Neutrophil (primary cell): ENCODE measurements around the gene CTNNAL1.

ENCODE experiments used
- H3K27ac ChIP-seq: fragments of 200-600 bp; sonication (generic); 2 replicates; pipeline ENCODE4 v1.5.1; 2016; ENCODE audit warnings: mild to moderate bottlenecking, moderate library complexity
- H3K27me3 ChIP-seq: fragments of 200-600 bp; sonication (generic); 2 replicates; pipeline ENCODE4 v1.6.0; 2016; ENCODE audit warnings: mild to moderate bottlenecking
- H3K36me3 ChIP-seq: fragments of 200-600 bp; sonication (generic); 2 replicates; pipeline ENCODE4 v1.5.1; 2017
- H3K4me1 ChIP-seq, 2 experiments: fragments of 200-600 bp in 1 of 2; sonication (generic) in 1 of 2; 1 replicate in 1 of 2; 2 replicates in 1 of 2; pipeline versions ENCODE4 v1.5.1 to v1.6.1; 2013 to 2016; ENCODE audit warnings: low read depth in 1 of 2, low read length in 1 of 2, mild to moderate bottlenecking in 1 of 2, moderate library complexity in 1 of 2; ENCODE audit not compliant: control insufficient read depth in 1 of 2, insufficient read depth in 1 of 2
- H3K4me3 ChIP-seq, 2 experiments: fragments of 200-600 bp in 1 of 2; sonication (generic) in 1 of 2; 1 replicate in 1 of 2; 2 replicates in 1 of 2; pipeline ENCODE4 v1.5.1; 2013 to 2016; ENCODE audit warnings: low read depth in 1 of 2, low read length in 1 of 2, mild to moderate bottlenecking in 1 of 2, moderate library complexity in 1 of 2
- H3K9me3 ChIP-seq: fragments of 200-600 bp; sonication (generic); 2 replicates; pipeline ENCODE4 v1.5.1; 2016
- TF ChIP-seq, protein P1 (sequence below): fragments of 200-600 bp; sonication (generic); IDR thresholded peaks from 2 replicates; pipeline ENCODE4 v1.5.1; 2016; ENCODE audit warnings: antibody characterized with exemption

CTNNAL1 gene

DNA sequence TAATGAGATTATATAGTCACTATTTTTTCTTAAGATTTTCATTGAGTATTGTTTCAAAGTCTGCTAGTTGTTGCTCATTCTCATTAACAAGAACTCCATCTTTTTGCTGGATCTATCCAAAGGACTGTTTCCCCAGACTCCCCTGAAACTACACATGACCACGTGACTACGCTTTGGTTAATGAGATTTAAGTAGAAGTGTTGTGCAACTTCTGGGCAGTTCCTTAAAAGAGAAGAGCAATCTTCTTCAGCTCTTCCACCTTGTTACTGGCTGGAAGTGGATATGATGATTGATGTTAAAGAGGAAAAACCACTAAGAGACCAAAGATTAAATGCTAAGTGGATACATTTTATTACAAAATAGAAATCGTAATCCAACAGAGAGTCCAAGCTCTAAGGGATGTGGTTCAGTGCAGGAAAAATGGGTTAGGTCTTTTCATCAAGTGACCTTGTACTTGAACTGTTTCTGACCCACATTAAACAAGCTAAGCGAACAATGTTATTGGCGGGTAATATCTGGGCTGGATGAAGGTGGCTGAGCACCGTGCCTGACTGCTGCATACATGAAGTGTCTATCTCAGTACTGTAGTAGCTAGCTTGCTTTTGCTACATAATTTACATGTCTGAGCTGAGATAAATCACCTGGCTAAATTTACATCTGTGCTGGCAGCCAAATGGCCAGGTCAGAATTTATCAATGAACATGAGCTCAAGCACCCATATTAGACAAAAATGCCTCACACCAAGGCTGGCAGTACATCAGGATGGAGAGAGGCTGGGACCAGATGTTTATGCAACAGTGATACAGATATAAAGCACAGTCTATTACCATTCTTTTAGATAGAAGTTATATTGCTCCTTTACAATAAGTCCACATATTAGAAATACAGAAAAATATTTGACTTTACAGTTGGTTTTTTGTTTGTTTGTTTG, 7.5 kb upstream of the CTNNAL1 start:
- no peak overlapping the region for H3K27ac ChIP-seq
- TF ChIP-seq, protein P1, sequence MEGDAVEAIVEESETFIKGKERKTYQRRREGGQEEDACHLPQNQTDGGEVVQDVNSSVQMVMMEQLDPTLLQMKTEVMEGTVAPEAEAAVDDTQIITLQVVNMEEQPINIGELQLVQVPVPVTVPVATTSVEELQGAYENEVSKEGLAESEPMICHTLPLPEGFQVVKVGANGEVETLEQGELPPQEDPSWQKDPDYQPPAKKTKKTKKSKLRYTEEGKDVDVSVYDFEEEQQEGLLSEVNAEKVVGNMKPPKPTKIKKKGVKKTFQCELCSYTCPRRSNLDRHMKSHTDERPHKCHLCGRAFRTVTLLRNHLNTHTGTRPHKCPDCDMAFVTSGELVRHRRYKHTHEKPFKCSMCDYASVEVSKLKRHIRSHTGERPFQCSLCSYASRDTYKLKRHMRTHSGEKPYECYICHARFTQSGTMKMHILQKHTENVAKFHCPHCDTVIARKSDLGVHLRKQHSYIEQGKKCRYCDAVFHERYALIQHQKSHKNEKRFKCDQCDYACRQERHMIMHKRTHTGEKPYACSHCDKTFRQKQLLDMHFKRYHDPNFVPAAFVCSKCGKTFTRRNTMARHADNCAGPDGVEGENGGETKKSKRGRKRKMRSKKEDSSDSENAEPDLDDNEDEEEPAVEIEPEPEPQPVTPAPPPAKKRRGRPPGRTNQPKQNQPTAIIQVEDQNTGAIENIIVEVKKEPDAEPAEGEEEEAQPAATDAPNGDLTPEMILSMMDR, result no peak

DNA sequence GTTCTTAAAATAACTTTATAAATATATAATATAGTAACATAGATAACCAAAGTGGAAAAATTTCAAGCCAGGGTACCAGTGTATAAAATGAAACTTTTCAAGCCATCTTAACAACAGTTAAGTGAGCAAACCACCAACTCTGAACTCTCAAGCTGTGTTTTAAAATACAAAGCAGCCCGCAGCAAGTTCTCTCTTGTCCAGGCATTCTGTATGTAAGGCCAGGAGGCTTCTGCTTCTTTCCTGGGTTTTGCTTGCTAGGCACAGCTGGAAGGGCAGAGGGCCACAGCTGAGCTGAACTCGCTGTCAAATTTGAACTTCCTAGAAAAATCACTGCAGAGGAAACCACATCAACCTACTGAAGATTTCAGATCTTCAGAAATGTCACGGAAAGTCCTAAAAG, 6.8 kb upstream of the CTNNAL1 start:
- Histone ChIP-seq H3K27ac (no peak overlapping the region), H3K27me3 (no peaks in the 10 kb centered on the region), H3K9me3 (no peaks in the 10 kb centered on the region), H3K36me3 (no peaks in the 10 kb centered on the region), H3K4me1 (peaks cover 0 to 3% of the 10 kb centered on the region in 2 experiments), H3K4me3 (no peak overlapping the region)
- TF ChIP-seq, protein P1, result no peak

More for the DNA sequence above, 7.5 kb upstream of the CTNNAL1 start:
- Histone ChIP-seq H3K36me3 (no peaks in the 10 kb centered on the region), H3K4me3 (no peak overlapping the region), H3K27me3 (no peaks in the 10 kb centered on the region), H3K9me3 (no peaks in the 10 kb centered on the region), H3K4me1 (peaks cover 0 to 4% of the 10 kb centered on the region in 2 experiments)

GRCh38 chr9:109019420-109019819, 6.1 kb upstream of the CTNNAL1 start:
- Histone ChIP-seq H3K9me3 (no peaks in the 10 kb centered on the region), H3K27ac (no peak overlapping the region), H3K36me3 (no peaks in the 10 kb centered on the region), H3K4me3 (no peak overlapping the region), H3K27me3 (no peaks in the 10 kb centered on the region), H3K4me1 (no peaks in the 10 kb centered on the region)
- TF ChIP-seq, protein P1, result no peak

DNA sequence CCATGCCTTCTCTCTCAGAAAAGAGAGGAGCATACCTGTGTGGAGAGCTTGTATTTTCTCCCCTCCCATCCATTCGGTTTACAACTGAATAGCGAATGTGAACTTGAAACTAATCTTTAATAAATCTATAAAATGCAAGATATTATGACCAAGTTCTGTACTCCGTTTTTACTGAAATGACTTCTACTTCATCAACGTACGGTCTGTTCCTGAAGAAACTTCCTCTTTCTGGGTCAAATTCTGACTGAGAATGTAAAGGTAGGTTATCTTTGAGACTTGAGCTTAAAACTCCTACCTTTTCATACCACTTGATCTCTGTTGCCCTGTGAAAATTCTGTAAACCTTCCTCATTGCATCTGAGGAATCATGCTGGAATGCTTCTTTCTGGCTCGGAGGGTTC, 4.2 kb upstream of the CTNNAL1 start:
- Histone ChIP-seq H3K4me1 (peaks cover 2 to 10% of the 10 kb centered on the region in 2 experiments), H3K27me3 (peaks cover 4% of the 10 kb centered on the region), H3K36me3 (no peaks in the 10 kb centered on the region), H3K9me3 (no peaks in the 10 kb centered on the region), H3K4me3 (no peak overlapping the region), H3K27ac (no peak overlapping the region)
- TF ChIP-seq, protein P1, result no peak

DNA sequence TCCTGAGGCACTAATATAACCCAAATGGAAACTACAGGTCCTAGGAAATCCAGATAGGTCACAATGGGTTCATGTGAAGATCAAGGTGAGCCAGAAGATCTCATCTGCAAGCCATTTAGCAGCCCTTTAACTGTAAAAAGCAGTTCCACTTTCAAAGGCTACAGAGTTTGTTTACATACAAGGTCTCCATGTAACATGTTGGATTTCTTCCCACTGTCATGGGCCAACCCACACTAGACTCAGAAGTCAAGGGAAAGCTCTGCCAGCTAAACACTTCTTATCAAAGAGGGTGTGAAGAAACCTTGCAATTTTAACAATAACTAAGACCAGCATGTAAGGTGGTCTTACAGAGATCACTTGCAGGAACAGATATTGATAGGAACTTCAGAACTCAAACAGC, 3.8 kb upstream of the CTNNAL1 start:
- H3K27ac ChIP-seq, result no peak overlapping the region
- TF ChIP-seq, protein P1, result no peak
- H3K9me3 ChIP-seq, result no peaks in the 10 kb centered on the region
- H3K4me3 ChIP-seq, result no peak overlapping the region
- peaks cover 9% of the 10 kb centered on the region for H3K27me3 ChIP-seq
- peaks cover 7 to 14% of the 10 kb centered on the region in 2 experiments for H3K4me1 ChIP-seq
- no peaks in the 10 kb centered on the region for H3K36me3 ChIP-seq
